ENCODE results near the gene TEX52. TPM values are rescaled to one million over a fixed set of nuclear protein-coding genes. Genes with fewer than 3 reads are reported as not detected.

Gene TEX52
- polyA plus RNA-seq, 1 donor from 2014 or later: not detected

- no peaks in the 10 kb centered on the region for H3K27me3 ChIP-seq (ENCODE audit: insufficient read depth, low read depth, low read length)
- no peaks in the 10 kb centered on the region for H3K36me3 ChIP-seq (ENCODE audit: insufficient read depth, low read length)
- TF ChIP-seq POLR2AphosphoS5 (IDR thresholded peaks at IDR 0.05) (no peak), EP300 (conservative IDR thresholded peaks at IDR 0.05; ENCODE audit: poor library complexity, severe bottlenecking) (no peak), EZH2 (IDR thresholded peaks at IDR 0.05; ENCODE audit: borderline replicate concordance, insufficient read depth, low read length, poor library complexity, severe bottlenecking) (no peak), CTCF (IDR thresholded peaks at IDR 0.05; ENCODE audit: poor library complexity, severe bottlenecking) (no peak), MXI1 (conservative IDR thresholded peaks at IDR 0.05; ENCODE audit: poor library complexity, severe bottlenecking) (no peak), TAF1 (IDR thresholded peaks at IDR 0.05; ENCODE audit: low read depth) (no peak), SMC3 (conservative IDR thresholded peaks at IDR 0.05; ENCODE audit: poor library complexity) (no peak), REST (IDR thresholded peaks at IDR 0.05; ENCODE audit: borderline replicate concordance) (no peak), RAD21 (conservative IDR thresholded peaks at IDR 0.05) (no peak)
Measured at GRCh38 chr12:2862876-2863275, 6.0 kb upstream of the TEX52 start.

GRCh38 chr12:2860170-2860569, 3.3 kb upstream of the TEX52 start:
- Histone ChIP-seq H3K4me3 (ENCODE audit: low read length) (no peak overlapping the region), H3K79me2 (replicated peaks; ENCODE audit: insufficient read depth, low read length) (no peaks in the 10 kb centered on the region), H3K9me2 (ENCODE audit: insufficient read depth, low read length) (no peaks in the 10 kb centered on the region), H4K20me1 (ENCODE audit: insufficient read depth) (no peaks in the 10 kb centered on the region), H3K27me3 (ENCODE audit: insufficient read depth, low read depth, low read length) (no peaks in the 10 kb centered on the region), H2AFZ (ENCODE audit: low read depth, low read length) (no peak overlapping the region), H3K4me2 (ENCODE audit: low read length) (no peak overlapping the region), H3K36me3 (ENCODE audit: insufficient read depth, low read length) (no peaks in the 10 kb centered on the region), H3F3A (ENCODE audit: insufficient read depth, low read length, poor library complexity, severe bottlenecking) (no peaks in the 10 kb centered on the region), H3K27ac (ENCODE audit: low read length) (no peak overlapping the region), H3K9me3 (ENCODE audit: low read length) (no peaks in the 10 kb centered on the region), H3K9ac (ENCODE audit: low read length) (no peak overlapping the region)
- TF ChIP-seq MXI1 (conservative IDR thresholded peaks at IDR 0.05; ENCODE audit: poor library complexity, severe bottlenecking) (no peak), RAD21 (conservative IDR thresholded peaks at IDR 0.05) (no peak), EP300 (conservative IDR thresholded peaks at IDR 0.05; ENCODE audit: poor library complexity, severe bottlenecking) (no peak), CTCF (IDR thresholded peaks at IDR 0.05; ENCODE audit: poor library complexity, severe bottlenecking) (no peak), EZH2 (IDR thresholded peaks at IDR 0.05; ENCODE audit: borderline replicate concordance, insufficient read depth, low read length, poor library complexity, severe bottlenecking) (no peak), POLR2AphosphoS5 (IDR thresholded peaks at IDR 0.05) (no peak), REST (IDR thresholded peaks at IDR 0.05; ENCODE audit: borderline replicate concordance) (no peak), TAF1 (IDR thresholded peaks at IDR 0.05; ENCODE audit: low read depth) (no peak), SMC3 (conservative IDR thresholded peaks at IDR 0.05; ENCODE audit: poor library complexity) (no peak)

More at GRCh38 chr12:2862876-2863275, 6.0 kb upstream of the TEX52 start:
- no peak overlapping the region for H3K27ac ChIP-seq (ENCODE audit: low read length)
- no peaks in the 10 kb centered on the region for H3F3A ChIP-seq (ENCODE audit: insufficient read depth, low read length, poor library complexity, severe bottlenecking)
- H2AFZ ChIP-seq (ENCODE audit: low read depth, low read length): no peak overlapping the region
- no peak overlapping the region for H3K4me2 ChIP-seq (ENCODE audit: low read length)
- no peaks in the 10 kb centered on the region for H3K9me2 ChIP-seq (ENCODE audit: insufficient read depth, low read length)
- no peaks in the 10 kb centered on the region for H3K79me2 ChIP-seq (replicated peaks; ENCODE audit: insufficient read depth, low read length)
- no peak overlapping the region for H3K9ac ChIP-seq (ENCODE audit: low read length)
- H3K4me3 ChIP-seq (ENCODE audit: low read length): no peak overlapping the region
- no peaks in the 10 kb centered on the region for H3K9me3 ChIP-seq (ENCODE audit: low read length)
- H4K20me1 ChIP-seq (ENCODE audit: insufficient read depth): no peaks in the 10 kb centered on the region
